HEK293 (cell line): ENCODE measurements around the gene NOP56.
A peak's percentile ranks its signal among the peaks of the same experiment; 100 is the strongest.

Experiments used
- CTCF ChIA-PET: fragments of 350-600 bp; formaldehyde crosslinking; extraction: SDS; loops from one replicate; lab custom pipeline; 2021; ENCODE audit warnings: antibody characterized with exemption; lab: Yijun Ruan, JAX
- POLR2A ChIA-PET: fragments of 300-600 bp; formaldehyde crosslinking; extraction: SDS; loops from one replicate; lab custom pipeline; 2020; ENCODE audit warnings: antibody characterized with exemption, inconsistent platforms; lab: Yijun Ruan, JAX
- H3K27ac ChIP-seq: fragments of 200-500 bp; sonication (Bioruptor generic); 2 replicates; pipeline ENCODE4 v1.5.1; 2014; ENCODE audit warnings: low read depth, low read length, control low read depth, inconsistent platforms; ENCODE audit errors: extremely low read depth
- H3K36me3 ChIP-seq, 2 experiments: fragments of 200-500 bp in 1 of 2; sonication (Bioruptor generic) in 1 of 2; 1 replicate in 1 of 2; 2 replicates in 1 of 2; pipeline ENCODE4 v1.5.1; 2014 to 2017; ENCODE audit warnings: inconsistent platforms in 2 of 2, low read length in 2 of 2; ENCODE audit not compliant: control insufficient read depth in 2 of 2, insufficient read depth in 1 of 2
- H3K4me1 ChIP-seq: fragments of 200-500 bp; sonication (Bioruptor generic); 2 replicates; pipeline ENCODE4 v1.5.1; 2014; ENCODE audit warnings: mild to moderate bottlenecking, low read length, inconsistent platforms; ENCODE audit not compliant: control insufficient read depth, insufficient read depth
- H3K4me3 ChIP-seq: 2 replicates; pipeline ENCODE4 v1.5.1; 2011; ENCODE audit warnings: low read depth, mild to moderate bottlenecking, control low read depth, low read length, moderate library complexity
- H3K9me3 ChIP-seq: fragments of 200-500 bp; sonication (Bioruptor generic); 2 replicates; pipeline ENCODE4 v1.5.1; 2014; ENCODE audit warnings: low read depth, low read length, inconsistent platforms; ENCODE audit not compliant: control insufficient read depth, insufficient read depth
- BCL11B ChIP-seq: fragments of 450-650 bp; formaldehyde crosslinking; IDR thresholded peaks from 2 replicates; pipeline ENCODE4 v1.5.1; 2016; ENCODE audit warnings: low read depth, missing biosample characterization, missing genetic modification characterization
- GLIS2 ChIP-seq: fragments of 450-650 bp; formaldehyde crosslinking; IDR thresholded peaks from 2 replicates; pipeline ENCODE4 v1.5.1; 2016; ENCODE audit warnings: missing biosample characterization, missing genetic modification characterization
- MYNN ChIP-seq: fragments of 450-650 bp; formaldehyde crosslinking; IDR thresholded peaks from 2 replicates; pipeline ENCODE4 v1.5.1; 2016; ENCODE audit warnings: missing biosample characterization, missing genetic modification characterization, borderline replicate concordance
- PRDM1 ChIP-seq: fragments of 450-650 bp; formaldehyde crosslinking; IDR thresholded peaks from 2 replicates; pipeline ENCODE4; 2016; ENCODE audit warnings: missing biosample characterization, missing genetic modification characterization
- PRDM6 ChIP-seq: fragments of 450-650 bp; formaldehyde crosslinking; IDR thresholded peaks from 2 replicates; pipeline ENCODE4 v1.5.1; 2017; ENCODE audit warnings: missing biosample characterization, missing genetic modification characterization
- ZBTB48 ChIP-seq: fragments of 450-650 bp; formaldehyde crosslinking; IDR thresholded peaks from 2 replicates; pipeline ENCODE4 v1.5.1; 2016; ENCODE audit warnings: missing biosample characterization, missing genetic modification characterization
- ZNF202 ChIP-seq: fragments of 450-650 bp; formaldehyde crosslinking; IDR thresholded peaks from 2 replicates; pipeline ENCODE4 v1.5.1; 2016; ENCODE audit warnings: missing biosample characterization, missing genetic modification characterization, borderline replicate concordance
- ZNF266 ChIP-seq: fragments of 450-650 bp; formaldehyde crosslinking; IDR thresholded peaks from 2 replicates; pipeline ENCODE4 v1.5.1; 2016; ENCODE audit warnings: missing biosample characterization, missing genetic modification characterization, low read depth
- ZNF416 ChIP-seq: fragments of 450-650 bp; formaldehyde crosslinking; IDR thresholded peaks from 2 replicates; pipeline ENCODE4 v1.5.1; 2016; ENCODE audit warnings: missing biosample characterization, missing genetic modification characterization
- ZNF449 ChIP-seq: fragments of 450-650 bp; formaldehyde crosslinking; IDR thresholded peaks from 2 replicates; pipeline ENCODE4 v1.5.1; 2017; ENCODE audit warnings: missing biosample characterization, mild to moderate bottlenecking, missing genetic modification characterization, moderate library complexity
- ZNF560 ChIP-seq: fragments of 450-650 bp; formaldehyde crosslinking; IDR thresholded peaks from 2 replicates; pipeline ENCODE4 v1.5.1; 2017; ENCODE audit warnings: missing biosample characterization, missing genetic modification characterization, borderline replicate concordance
- ZNF600 ChIP-seq: fragments of 450-650 bp; formaldehyde crosslinking; IDR thresholded peaks from 2 replicates; pipeline ENCODE4 v1.5.1; 2016; ENCODE audit warnings: missing biosample characterization, missing genetic modification characterization
- ZNF677 ChIP-seq: fragments of 450-650 bp; IDR thresholded peaks from 2 replicates; pipeline ENCODE4 v1.5.0; 2018; ENCODE audit warnings: missing biosample characterization, mild to moderate bottlenecking, missing genetic modification characterization, moderate library complexity

The NOP56 gene

GRCh38 chr20:2691663-2692035, 39.2 kb downstream of the NOP56 start:
- POLR2A ChIA-PET, result interaction anchor here (1.5 kb wide), 1 partner anchor 40 kb away, joined by 3 read pairs; no protein-coding TSS in a partner anchor
- no peak overlapping the region for H3K4me3 ChIP-seq
- peaks cover 15% of the 10 kb centered on the region for H3K4me1 ChIP-seq
- H3K36me3 ChIP-seq, result peaks cover 0 to 4% of the 10 kb centered on the region in 2 experiments; a peak in 1 of 3 replicates
- H3K27ac ChIP-seq, result no peak overlapping the region
- CTCF ChIA-PET, result interaction anchor here (0.6 to 1.0 kb wide), 3 partner anchors 20 to 221 kb away, joined by 3 to 4 read pairs (median 3); no protein-coding TSS in a partner anchor
- H3K9me3 ChIP-seq, result no peaks in the 10 kb centered on the region
- no peak for TF ChIP-seq ZNF449
- no peak for TF ChIP-seq BCL11B
- no peak for TF ChIP-seq ZNF416 (tag by site-specific recombination)
- no peak for TF ChIP-seq ZNF677
- no peak for TF ChIP-seq ZBTB48 (tag by site-specific recombination)
- peak; percentile 51 for TF ChIP-seq ZNF600
- peak; percentile 41 for TF ChIP-seq GLIS2 (tag by site-specific recombination)
- TF ChIP-seq, all 188 proteins: peak for 2

- Histone ChIP-seq H3K9me3 (no peaks in the 10 kb centered on the region), H3K36me3 (peaks cover 0 to 4% of the 10 kb centered on the region in 2 experiments; a peak in 1 of 3 replicates), H3K4me1 (peaks cover 15% of the 10 kb centered on the region), H3K4me3 (peak within 1 kb of the TSS; percentile 40), H3K27ac (peak within 1 kb of the TSS; percentile 60; the same call in 1 of the 2 replicates)
- TF ChIP-seq PRDM6 (tag by site-specific recombination) (no peak), PRDM1 (tag by site-specific recombination) (0 out of 2 replicates have a peak, but pooled peaks have one; percentile 23), ZNF202 (0 out of 2 replicates have a peak, but pooled peaks have one; percentile 15)
- ChIA-PET CTCF (interaction anchor here (0.6 to 1.0 kb wide), 3 partner anchors 20 to 221 kb away, joined by 3 to 4 read pairs (median 3); no protein-coding TSS in a partner anchor), POLR2A (interaction anchor here (1.5 kb wide), 1 partner anchor 41 kb away, joined by 3 read pairs; no protein-coding TSS in a partner anchor)
Observed at GRCh38 chr20:2692036-2692885, 39.8 kb downstream of the NOP56 start, which contains the start of gene EBF4. Gene EBF4 (plus strand): TSS chr20:2692780. CDS start chr20:2693646, 866 bp downstream.

- Histone ChIP-seq H3K9me3 (no peaks in the 10 kb centered on the region), H3K4me3 (peak overlapping the region; percentile 40), H3K27ac (peak overlapping the region; percentile 31; the same call in 1 of the 2 replicates), H3K4me1 (peaks cover 15% of the 10 kb centered on the region), H3K36me3 (peaks cover 0 to 4% of the 10 kb centered on the region in 2 experiments; a peak in 1 of 3 replicates)
- CTCF ChIA-PET, result no interaction called here
- POLR2A ChIA-PET, result interaction anchor here (0.5 to 2.2 kb wide), 3 partner anchors 11 to 41 kb away, joined by 3 to 10 read pairs (median 3); partner anchors contain the start of gene NOP56
- TF ChIP-seq MYNN (tag by site-specific recombination) (no peak), ZNF560 (no peak), ZNF266 (tag by site-specific recombination) (no peak)
Observed at GRCh38 chr20:2692886-2693285, 40.5 kb downstream of the NOP56 start.
